ENCODE data around the gene RAB21. TPM values are rescaled to one million over a fixed set of nuclear protein-coding genes. Genes with fewer than 3 reads are reported as not detected.

Gene RAB21
- total RNA-seq, 2 donors from 2014 or later = 26.9 to 33.9 TPM

DNA sequence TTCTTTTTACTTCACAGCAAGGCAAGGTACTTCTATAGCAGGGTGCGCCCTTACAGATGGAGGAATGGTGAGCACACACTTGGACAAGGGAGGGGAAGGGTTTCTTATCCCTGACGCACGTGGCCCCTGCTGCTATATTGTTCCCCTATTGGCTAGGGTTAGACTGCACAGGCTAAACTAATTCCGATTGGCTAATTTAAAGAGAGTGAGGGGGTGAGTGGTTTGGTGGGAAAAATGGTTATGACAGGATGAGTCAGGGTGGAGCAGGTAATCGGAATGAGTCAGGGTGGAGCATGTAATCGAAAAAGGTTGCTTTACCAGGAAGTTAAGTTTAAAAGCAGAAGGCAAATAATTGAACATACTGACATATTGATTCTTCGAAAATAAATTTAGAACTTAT lies 23.7 kb upstream of the RAB21 start:
- Histone ChIP-seq H3K9me3 (no peaks in the 10 kb centered on the region), H3K36me3 (no peaks in the 10 kb centered on the region), H3K4me1 (no peaks in the 10 kb centered on the region), H3K4me3 (no peak overlapping the region), H3K27me3 (no peaks in the 10 kb centered on the region), H3K27ac (no peak overlapping the region)
- no peak for DNase-seq (ENCODE audit: low spot score)
- TF ChIP-seq, protein P1, sequence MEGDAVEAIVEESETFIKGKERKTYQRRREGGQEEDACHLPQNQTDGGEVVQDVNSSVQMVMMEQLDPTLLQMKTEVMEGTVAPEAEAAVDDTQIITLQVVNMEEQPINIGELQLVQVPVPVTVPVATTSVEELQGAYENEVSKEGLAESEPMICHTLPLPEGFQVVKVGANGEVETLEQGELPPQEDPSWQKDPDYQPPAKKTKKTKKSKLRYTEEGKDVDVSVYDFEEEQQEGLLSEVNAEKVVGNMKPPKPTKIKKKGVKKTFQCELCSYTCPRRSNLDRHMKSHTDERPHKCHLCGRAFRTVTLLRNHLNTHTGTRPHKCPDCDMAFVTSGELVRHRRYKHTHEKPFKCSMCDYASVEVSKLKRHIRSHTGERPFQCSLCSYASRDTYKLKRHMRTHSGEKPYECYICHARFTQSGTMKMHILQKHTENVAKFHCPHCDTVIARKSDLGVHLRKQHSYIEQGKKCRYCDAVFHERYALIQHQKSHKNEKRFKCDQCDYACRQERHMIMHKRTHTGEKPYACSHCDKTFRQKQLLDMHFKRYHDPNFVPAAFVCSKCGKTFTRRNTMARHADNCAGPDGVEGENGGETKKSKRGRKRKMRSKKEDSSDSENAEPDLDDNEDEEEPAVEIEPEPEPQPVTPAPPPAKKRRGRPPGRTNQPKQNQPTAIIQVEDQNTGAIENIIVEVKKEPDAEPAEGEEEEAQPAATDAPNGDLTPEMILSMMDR (IDR thresholded peaks at IDR 0.05) = no peak

DNA sequence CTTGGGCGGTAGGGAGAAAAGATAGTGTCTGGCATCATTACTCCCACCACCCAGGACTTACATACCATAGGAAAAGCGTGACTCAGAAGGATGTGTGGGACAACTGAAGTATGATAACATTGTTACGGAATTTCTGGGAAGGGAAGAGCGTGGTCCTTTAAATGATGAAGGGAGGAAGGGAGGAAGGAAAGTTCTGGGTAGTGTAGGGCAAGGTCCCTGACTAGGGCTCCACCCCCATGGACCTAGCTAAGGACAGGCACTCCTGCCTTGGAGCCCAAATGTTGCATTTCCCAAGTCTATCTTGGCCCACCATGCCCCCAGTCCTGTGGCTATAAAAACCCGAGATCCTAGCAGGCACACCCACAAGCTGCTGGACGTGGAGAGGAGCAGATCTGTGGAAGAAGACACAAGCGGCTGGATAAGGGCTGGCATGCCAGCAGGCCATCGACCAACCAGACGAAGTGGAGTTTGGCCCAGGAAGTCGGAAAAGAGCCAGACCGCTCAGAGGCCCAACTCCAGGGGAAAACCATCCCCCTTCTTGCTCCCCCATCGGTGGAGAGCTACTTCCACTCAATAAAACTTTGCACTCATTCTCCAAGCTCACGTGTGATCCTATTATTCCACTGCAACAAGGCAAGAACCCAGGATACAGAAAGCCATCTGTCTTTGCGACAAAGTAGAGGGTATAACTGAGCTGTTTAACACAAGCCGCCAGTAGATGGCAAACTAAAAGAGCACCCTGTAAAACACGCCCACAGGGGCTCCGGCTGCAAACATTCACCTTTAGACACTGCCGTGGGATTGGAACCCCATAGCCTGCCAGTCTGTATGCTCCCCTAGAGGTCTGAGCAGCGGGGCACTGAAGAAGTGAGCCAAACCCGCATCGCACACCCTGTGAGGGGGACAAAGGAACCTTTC lies 23.0 kb upstream of the RAB21 start:
- TF ChIP-seq, protein P1 (IDR thresholded peaks at IDR 0.05) = no peak
- DNase-seq (ENCODE audit: low spot score) = no peak
- Histone ChIP-seq H3K27ac (no peak overlapping the region), H3K4me1 (no peaks in the 10 kb centered on the region), H3K4me3 (no peak overlapping the region), H3K36me3 (no peaks in the 10 kb centered on the region), H3K27me3 (no peaks in the 10 kb centered on the region), H3K9me3 (no peaks in the 10 kb centered on the region)

DNA sequence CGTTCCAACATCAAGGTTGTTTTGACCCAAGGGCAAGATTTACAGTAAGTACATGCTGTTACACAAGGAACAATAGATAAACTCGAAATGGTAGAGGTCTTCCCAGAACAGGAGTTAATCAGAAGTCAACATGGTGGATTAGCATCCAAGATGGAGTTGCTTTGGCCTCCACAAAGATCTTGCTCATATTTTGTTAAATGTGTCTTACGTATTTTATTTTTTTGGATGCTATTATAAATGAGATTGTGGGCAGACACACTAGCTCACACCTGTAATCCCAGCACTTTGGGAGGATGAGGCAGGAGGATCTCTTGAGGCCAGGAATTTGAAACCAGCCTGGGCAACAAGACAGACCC lies 22.3 kb upstream of the RAB21 start:
- Histone ChIP-seq H3K4me3 (no peak overlapping the region), H3K9me3 (no peaks in the 10 kb centered on the region), H3K36me3 (no peaks in the 10 kb centered on the region), H3K27ac (no peak overlapping the region), H3K4me1 (no peaks in the 10 kb centered on the region), H3K27me3 (no peaks in the 10 kb centered on the region)
- TF ChIP-seq, protein P1 (IDR thresholded peaks at IDR 0.05) = no peak
- DNase-seq (ENCODE audit: low spot score) = no peak

DNA sequence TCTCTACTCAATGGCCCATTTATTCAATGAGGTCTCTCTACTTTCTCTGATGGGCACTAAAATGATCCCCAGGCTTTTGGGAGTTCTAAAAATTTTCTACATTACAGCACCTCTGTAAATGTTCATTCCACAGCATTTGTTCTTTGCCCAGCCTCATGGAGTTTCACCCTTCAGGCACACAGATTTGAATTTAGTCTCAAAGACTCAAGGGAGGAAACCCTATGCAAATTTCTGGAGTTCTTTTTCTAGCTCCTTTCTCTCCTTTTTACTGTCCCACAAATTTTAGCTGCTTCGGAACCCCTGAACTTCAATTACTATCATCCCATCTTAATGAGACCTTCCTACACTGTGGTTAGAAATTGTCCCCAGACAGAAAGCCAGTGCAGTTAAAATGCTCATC lies 17.5 kb upstream of the RAB21 start:
- no peak for DNase-seq (ENCODE audit: low spot score)
- H3K27me3 ChIP-seq = no peaks in the 10 kb centered on the region
- no peak overlapping the region for H3K4me3 ChIP-seq
- no peaks in the 10 kb centered on the region for H3K9me3 ChIP-seq
- H3K36me3 ChIP-seq = no peaks in the 10 kb centered on the region
- no peak overlapping the region for H3K27ac ChIP-seq
- H3K4me1 ChIP-seq = no peaks in the 10 kb centered on the region
- TF ChIP-seq, protein P1 (IDR thresholded peaks at IDR 0.05) = no peak

DNA sequence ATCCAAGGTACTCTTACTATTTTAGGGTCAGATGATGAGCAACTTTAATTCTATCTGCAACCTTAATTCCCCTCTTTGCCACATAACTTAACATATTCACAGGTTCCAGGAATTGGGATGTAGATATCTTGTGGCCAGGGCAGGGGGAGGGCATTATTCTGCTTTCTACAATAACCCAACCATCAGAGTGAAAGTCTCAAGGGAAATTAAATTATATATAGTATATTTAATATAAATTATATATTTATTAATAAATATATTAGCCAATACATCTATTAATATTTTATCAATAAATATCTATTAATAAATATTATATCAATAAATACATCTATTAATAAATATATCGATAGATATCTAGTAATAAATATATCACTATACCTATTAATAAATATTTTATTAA lies 11.7 kb upstream of the RAB21 start:
- Histone ChIP-seq H3K4me3 (no peak overlapping the region), H3K36me3 (no peaks in the 10 kb centered on the region), H3K27ac (no peak overlapping the region), H3K27me3 (no peaks in the 10 kb centered on the region), H3K9me3 (no peaks in the 10 kb centered on the region), H3K4me1 (no peaks in the 10 kb centered on the region)
- no peak for DNase-seq (ENCODE audit: low spot score)
- TF ChIP-seq, protein P1 (IDR thresholded peaks at IDR 0.05) = no peak

Measured in right atrium auricular region (tissue), 2 donors.